NK-92 (cell line): ENCODE results near the gene ITPR1.

Experiments
- DNase-seq: peaks from one replicate; lab custom pipeline; 2025; ENCODE audit not compliant: unreplicated experiment; lab: John Stamatoyannopoulos, UW

Gene ITPR1

GRCh38 chr3:4770561-4770960 is 277.4 kb downstream of the ITPR1 start:
- no peak for DNase-seq

DNA sequence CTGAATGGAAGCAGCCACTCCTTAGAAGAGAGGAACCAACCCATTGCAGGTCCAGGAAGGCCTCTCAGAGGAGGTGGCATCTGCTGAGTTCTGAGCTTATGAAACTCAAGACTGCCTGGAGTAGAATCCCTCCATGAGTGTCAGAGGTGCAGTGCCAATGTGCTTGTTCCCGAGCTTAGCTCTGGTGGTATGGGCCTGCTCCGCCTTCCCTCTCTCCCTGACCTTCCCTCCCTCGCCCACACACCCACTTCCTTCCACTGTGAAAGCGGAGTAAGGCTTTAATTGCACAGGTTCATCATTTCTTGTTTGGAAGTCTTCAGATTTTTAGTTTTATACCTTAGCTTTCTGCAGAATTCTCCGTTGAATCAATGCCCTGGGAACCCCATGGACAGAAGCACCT is 278.1 kb downstream of the ITPR1 start:
- DNase-seq: no peak

DNA sequence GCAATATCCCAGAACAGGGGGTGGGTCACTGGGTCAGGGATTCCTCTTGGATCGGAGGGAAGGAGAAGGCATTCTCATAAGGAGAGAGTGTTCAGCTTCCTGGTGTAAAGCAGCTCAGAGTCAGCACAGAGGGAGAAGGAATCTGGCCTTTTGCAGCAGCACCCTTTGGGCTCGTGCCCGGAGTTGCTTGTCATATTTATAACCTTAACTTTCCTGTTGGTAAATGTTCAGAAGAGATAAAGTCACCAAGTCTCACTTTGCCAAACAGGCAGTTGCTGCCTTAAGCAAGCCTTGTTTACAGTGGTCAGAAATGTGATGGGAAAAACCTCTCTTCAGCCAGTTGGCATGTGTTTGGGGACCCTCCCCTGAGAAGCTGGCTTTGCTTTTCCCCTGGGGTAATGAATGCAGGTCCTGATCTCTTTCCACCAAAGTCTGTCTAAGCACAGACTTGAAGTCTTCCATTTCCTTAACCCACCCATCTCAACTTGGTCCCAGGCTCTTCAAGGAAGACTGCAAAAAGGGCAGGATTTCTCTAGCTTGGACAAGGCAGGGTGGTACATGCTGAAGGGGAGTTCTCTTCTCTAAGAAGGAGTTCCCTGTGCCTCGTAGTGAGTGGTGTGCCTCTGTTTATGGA is 279.1 kb downstream of the ITPR1 start:
- no peak for DNase-seq

GRCh38 chr3:4772858-4773257 is 279.7 kb downstream of the ITPR1 start:
- no peak for DNase-seq

GRCh38 chr3:4773583-4773982 is 280.4 kb downstream of the ITPR1 start:
- no peak for DNase-seq

GRCh38 chr3:4774531-4774930 is 281.4 kb downstream of the ITPR1 start:
- DNase-seq: no peak

DNA sequence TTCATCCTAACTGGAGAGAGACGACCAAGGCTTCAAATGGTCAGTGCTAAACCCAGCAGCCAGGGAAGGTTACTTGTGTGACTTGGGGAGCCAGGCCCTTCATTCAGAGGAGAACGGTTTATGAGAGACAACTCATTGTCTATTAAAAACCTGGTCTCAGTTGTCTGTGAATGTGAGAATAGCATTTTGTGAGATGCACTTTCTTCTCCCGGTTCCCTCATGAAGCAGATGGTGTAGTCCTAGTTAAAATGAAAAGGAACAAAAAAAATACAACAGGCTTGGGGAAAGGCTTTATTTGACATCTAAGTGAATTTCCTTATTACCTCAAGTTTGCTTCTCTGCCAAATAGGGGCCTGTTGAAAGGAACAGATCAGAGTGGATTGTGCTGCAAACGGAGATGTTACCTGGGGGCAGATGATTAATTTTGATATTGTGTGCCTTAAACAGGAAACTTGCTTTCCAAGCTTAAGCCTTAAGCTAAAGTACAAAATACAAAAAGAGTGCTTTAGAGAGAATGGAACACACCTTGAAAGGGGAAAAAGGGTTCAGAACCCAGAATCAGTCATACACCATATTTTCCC is 283.3 kb downstream of the ITPR1 start:
- no peak for DNase-seq

DNA sequence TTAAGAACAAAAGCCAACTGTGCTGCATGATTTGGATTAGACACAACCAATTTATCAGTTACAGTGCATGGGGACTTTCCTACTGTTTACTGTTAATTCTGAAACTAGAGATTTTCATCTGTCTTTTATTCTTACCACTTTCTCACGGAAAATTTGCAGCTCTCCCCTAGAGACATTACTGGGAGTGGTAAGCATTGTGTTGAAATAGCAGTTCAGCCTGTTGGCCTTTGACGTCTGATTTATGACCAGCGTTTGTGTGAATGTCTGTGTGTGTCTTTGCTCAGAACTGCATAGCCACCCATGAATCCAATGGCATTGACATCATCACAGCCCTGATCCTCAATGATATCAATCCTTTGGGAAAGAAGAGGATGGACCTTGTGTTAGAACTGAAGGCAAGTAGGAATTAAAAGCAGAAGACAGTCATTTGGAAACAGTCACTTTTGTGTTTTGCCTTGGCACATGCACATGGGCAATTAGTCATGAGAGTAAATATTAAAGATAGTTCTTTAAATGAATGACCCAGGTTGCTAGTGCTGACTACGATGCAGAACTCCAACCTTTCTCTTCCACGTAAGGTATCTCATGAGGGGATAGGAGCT is 283.9 kb downstream of the ITPR1 start:
- DNase-seq: no peak

DNA sequence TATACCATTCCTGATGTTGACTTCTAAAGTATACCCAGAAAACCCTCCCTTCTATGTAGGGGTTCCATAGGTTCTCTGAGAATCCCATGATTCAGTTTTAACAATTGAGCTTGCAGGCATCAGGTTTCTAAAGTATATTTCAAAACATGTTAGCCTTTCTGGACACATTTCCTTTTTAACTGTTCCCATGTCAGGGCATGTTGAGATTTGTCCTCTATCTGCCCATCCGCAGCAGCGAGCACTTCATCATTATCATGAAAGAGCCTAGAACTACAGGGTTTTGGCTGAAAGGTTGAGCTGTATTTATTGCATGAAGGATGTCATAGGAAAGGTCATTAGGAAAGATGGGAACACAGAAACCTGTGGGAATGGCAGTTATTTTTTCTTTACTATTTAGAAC is 285.0 kb downstream of the ITPR1 start:
- DNase-seq: no peak

DNA sequence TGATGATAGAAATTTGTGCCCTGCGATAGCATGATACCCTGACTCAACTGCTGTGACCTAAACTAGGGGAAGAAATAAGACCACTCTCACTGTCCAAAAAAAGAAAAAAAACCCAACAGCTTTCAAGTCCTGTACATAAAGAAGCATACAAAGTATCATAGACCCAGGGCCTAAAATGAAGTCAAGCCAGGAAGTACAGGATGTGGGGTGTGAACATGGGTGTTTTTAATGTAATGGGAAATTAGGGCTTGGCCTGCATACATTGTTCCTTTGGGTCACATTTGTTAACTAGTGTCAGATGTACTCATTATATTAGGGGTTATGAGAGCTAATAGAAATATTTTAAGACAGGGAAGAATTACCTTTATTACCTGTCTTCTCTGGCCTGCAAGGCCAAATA is 285.6 kb downstream of the ITPR1 start:
- no peak for DNase-seq

DNA sequence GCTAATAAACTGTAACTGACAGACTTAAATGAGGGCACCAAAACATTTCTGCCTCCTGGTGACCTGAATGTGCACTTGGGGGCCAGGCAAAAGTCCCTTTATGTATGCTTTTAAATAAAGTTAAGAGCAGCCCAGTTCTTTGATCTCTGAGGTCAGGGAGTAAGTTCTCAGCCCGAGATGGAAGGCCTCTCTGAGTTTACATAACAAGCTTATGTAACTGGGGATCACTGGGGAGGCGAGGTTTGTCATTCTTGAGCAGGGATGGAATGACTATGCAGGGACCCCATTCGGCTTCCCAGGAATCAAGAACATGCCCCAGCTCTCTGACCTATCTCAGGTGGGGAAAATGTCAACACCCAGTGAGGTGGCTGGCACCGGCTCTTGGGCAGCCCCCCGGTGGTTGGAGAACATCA is 287.4 kb downstream of the ITPR1 start:
- DNase-seq: no peak

GRCh38 chr3:4782095-4782494 is 288.9 kb downstream of the ITPR1 start:
- DNase-seq: no peak

GRCh38 chr3:4785551-4785950 is 292.4 kb downstream of the ITPR1 start:
- no peak for DNase-seq

GRCh38 chr3:4786431-4786830 is 293.3 kb downstream of the ITPR1 start:
- no peak for DNase-seq

GRCh38 chr3:4791358-4791757 is 298.2 kb downstream of the ITPR1 start:
- no peak for DNase-seq

DNA sequence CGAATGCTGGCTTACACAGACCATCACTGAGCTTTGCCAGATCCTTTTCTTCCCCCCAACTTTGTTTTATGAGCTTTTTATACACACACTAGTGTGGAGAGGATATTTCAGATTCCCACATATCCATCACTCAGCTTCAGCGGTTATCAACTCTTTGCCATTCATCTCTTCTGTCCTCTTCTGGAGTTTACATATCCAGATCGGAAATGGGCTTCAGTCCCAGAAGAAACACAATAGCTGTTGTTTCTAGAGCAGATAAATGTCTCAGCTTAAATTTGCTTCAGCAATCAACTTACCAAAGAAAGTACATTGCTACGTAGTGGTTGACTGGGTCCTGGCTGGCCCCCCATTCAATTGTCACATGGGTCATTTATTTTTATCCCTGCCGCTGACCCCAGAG is 300.2 kb downstream of the ITPR1 start:
- no peak for DNase-seq

GRCh38 chr3:4794331-4794730 is 301.2 kb downstream of the ITPR1 start:
- DNase-seq: no peak

- no peak for DNase-seq
Observed at GRCh38 chr3:4794798-4795197, 301.6 kb downstream of the ITPR1 start.

GRCh38 chr3:4795905-4796304 is 302.8 kb downstream of the ITPR1 start:
- no peak for DNase-seq

- no peak for DNase-seq
Observed at GRCh38 chr3:4797201-4797705, 304.1 kb downstream of the ITPR1 start.

DNA sequence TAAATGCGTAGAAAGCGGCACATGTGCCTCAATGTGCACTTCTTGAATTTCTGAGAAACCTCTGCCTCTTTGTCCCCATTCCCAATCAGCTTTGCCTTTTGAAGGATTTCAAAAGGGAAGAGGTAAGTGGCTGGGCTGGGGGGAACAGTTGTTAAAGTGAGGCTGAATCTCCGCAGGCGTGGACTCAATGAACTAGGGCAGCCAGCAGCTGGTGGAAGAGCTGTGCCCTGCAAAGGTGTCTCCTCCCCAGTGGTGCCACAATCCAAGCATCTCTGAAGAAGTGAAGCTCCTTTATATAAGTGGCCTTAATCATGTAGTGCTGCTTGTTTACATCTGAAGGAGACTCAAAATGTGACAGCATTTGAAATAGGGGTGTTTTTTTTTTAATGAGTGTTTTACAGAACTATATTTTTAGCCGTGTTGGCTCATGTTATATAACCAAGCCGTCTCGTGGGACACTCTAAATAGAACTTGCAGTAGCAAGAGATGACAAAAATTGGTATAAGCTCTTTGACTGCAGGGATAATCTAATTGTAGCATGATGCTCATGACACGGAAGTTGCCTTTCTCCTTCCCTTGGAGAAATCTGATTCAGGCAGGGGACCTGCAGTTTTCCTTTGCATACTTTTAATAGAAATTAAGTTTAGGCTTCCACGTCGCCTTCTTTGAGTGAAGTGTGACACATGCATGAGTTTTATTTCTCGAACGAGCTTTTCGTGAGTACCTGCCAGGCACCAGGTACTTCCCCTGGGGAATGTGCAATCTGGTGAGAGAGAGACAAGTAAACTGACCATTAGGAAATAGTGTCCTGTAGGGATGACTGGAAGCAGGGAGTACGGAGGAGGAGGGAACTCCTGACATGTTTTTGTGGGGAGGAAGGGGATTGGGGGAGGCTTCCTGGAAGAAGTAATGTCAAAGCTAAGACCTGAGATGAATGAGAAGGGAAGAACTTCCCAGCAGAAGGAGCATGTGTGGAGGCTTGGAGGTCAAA is 306.4 kb downstream of the ITPR1 start:
- no peak for DNase-seq
